Measurements from ENCODE around the gene IL1RAP.

IL1RAP gene

GRCh38 chr3:190617185-190617584 lies 103.3 kb downstream of the IL1RAP start:
- Histone ChIP-seq H3K4me3 (ENCODE audit: low read length in 2 of 2) (no peak overlapping the region), H3K9ac (ENCODE audit: low read depth in 1 of 2, low read length in 2 of 2) (no peak overlapping the region), H3K9me3 (ENCODE audit: control insufficient read depth in 2 of 2, low read length in 2 of 2) (no peaks in the 10 kb centered on the region), H3K27ac (ENCODE audit: low read depth in 2 of 2, low read length in 2 of 2) (no peak overlapping the region), H3K36me3 (ENCODE audit: control insufficient read depth in 2 of 2, insufficient read depth in 2 of 2, low read length in 2 of 2) (no peaks in the 10 kb centered on the region), H3K4me1 (ENCODE audit: control insufficient read depth in 2 of 2, insufficient read depth in 2 of 2, low read length in 2 of 2) (no peaks in the 10 kb centered on the region), H3K27me3 (ENCODE audit: control insufficient read depth in 2 of 2, insufficient read depth in 2 of 2, low read length in 2 of 2) (no peaks in the 10 kb centered on the region)

GRCh38 chr3:190618330-190619030 lies 104.6 kb downstream of the IL1RAP start:
- H3K9ac ChIP-seq (ENCODE audit: low read depth in 1 of 2, low read length in 2 of 2): no peak overlapping the region
- H3K27ac ChIP-seq (ENCODE audit: low read depth in 2 of 2, low read length in 2 of 2): no peak overlapping the region
- H3K36me3 ChIP-seq (ENCODE audit: control insufficient read depth in 2 of 2, insufficient read depth in 2 of 2, low read length in 2 of 2): no peaks in the 10 kb centered on the region
- H3K27me3 ChIP-seq (ENCODE audit: control insufficient read depth in 2 of 2, insufficient read depth in 2 of 2, low read length in 2 of 2): no peaks in the 10 kb centered on the region
- no peaks in the 10 kb centered on the region for H3K4me1 ChIP-seq (ENCODE audit: control insufficient read depth in 2 of 2, insufficient read depth in 2 of 2, low read length in 2 of 2)
- no peak overlapping the region for H3K4me3 ChIP-seq (ENCODE audit: low read length in 2 of 2)
- no peaks in the 10 kb centered on the region for H3K9me3 ChIP-seq (ENCODE audit: control insufficient read depth in 2 of 2, low read length in 2 of 2)

GRCh38 chr3:190619353-190619752 lies 105.5 kb downstream of the IL1RAP start:
- Histone ChIP-seq H3K36me3 (ENCODE audit: control insufficient read depth in 2 of 2, insufficient read depth in 2 of 2, low read length in 2 of 2) (no peaks in the 10 kb centered on the region), H3K4me1 (ENCODE audit: control insufficient read depth in 2 of 2, insufficient read depth in 2 of 2, low read length in 2 of 2) (no peaks in the 10 kb centered on the region), H3K4me3 (ENCODE audit: low read length in 2 of 2) (no peak overlapping the region), H3K9me3 (ENCODE audit: control insufficient read depth in 2 of 2, low read length in 2 of 2) (no peaks in the 10 kb centered on the region), H3K9ac (ENCODE audit: low read depth in 1 of 2, low read length in 2 of 2) (no peak overlapping the region), H3K27me3 (ENCODE audit: control insufficient read depth in 2 of 2, insufficient read depth in 2 of 2, low read length in 2 of 2) (no peaks in the 10 kb centered on the region), H3K27ac (ENCODE audit: low read depth in 2 of 2, low read length in 2 of 2) (no peak overlapping the region)

- no peaks in the 10 kb centered on the region for H3K36me3 ChIP-seq (ENCODE audit: control insufficient read depth in 2 of 2, insufficient read depth in 2 of 2, low read length in 2 of 2)
- no peaks in the 10 kb centered on the region for H3K9me3 ChIP-seq (ENCODE audit: control insufficient read depth in 2 of 2, low read length in 2 of 2)
- H3K4me1 ChIP-seq (ENCODE audit: control insufficient read depth in 2 of 2, insufficient read depth in 2 of 2, low read length in 2 of 2): no peaks in the 10 kb centered on the region
- no peak overlapping the region for H3K4me3 ChIP-seq (ENCODE audit: low read length in 2 of 2)
- H3K27me3 ChIP-seq (ENCODE audit: control insufficient read depth in 2 of 2, insufficient read depth in 2 of 2, low read length in 2 of 2): no peaks in the 10 kb centered on the region
- H3K27ac ChIP-seq (ENCODE audit: low read depth in 2 of 2, low read length in 2 of 2): no peak overlapping the region
- no peak overlapping the region for H3K9ac ChIP-seq (ENCODE audit: low read depth in 1 of 2, low read length in 2 of 2)
These were observed 105.9 kb downstream of the IL1RAP start for GRCh38 chr3:190619761-190620160.

GRCh38 chr3:190620886-190621608 lies 107.2 kb downstream of the IL1RAP start:
- H3K36me3 ChIP-seq (ENCODE audit: control insufficient read depth in 2 of 2, insufficient read depth in 2 of 2, low read length in 2 of 2): peaks cover 0 to 5% of the 10 kb centered on the region in 2 donors

GRCh38 chr3:190621927-190622326 lies 108.0 kb downstream of the IL1RAP start:
- Histone ChIP-seq H3K9me3 (ENCODE audit: control insufficient read depth in 2 of 2, low read length in 2 of 2) (no peaks in the 10 kb centered on the region), H3K27ac (ENCODE audit: low read depth in 2 of 2, low read length in 2 of 2) (no peak overlapping the region), H3K36me3 (ENCODE audit: control insufficient read depth in 2 of 2, insufficient read depth in 2 of 2, low read length in 2 of 2) (peaks cover 0 to 5% of the 10 kb centered on the region in 2 donors), H3K4me1 (ENCODE audit: control insufficient read depth in 2 of 2, insufficient read depth in 2 of 2, low read length in 2 of 2) (no peaks in the 10 kb centered on the region), H3K27me3 (ENCODE audit: control insufficient read depth in 2 of 2, insufficient read depth in 2 of 2, low read length in 2 of 2) (no peaks in the 10 kb centered on the region), H3K4me3 (ENCODE audit: low read length in 2 of 2) (no peak overlapping the region), H3K9ac (ENCODE audit: low read depth in 1 of 2, low read length in 2 of 2) (no peak overlapping the region)

More at GRCh38 chr3:190620886-190621608, 107.2 kb downstream of the IL1RAP start:
- no peaks in the 10 kb centered on the region for H3K9me3 ChIP-seq (ENCODE audit: control insufficient read depth in 2 of 2, low read length in 2 of 2)
- no peak overlapping the region for H3K27ac ChIP-seq (ENCODE audit: low read depth in 2 of 2, low read length in 2 of 2)
- H3K27me3 ChIP-seq (ENCODE audit: control insufficient read depth in 2 of 2, insufficient read depth in 2 of 2, low read length in 2 of 2): no peaks in the 10 kb centered on the region
- H3K4me1 ChIP-seq (ENCODE audit: control insufficient read depth in 2 of 2, insufficient read depth in 2 of 2, low read length in 2 of 2): no peaks in the 10 kb centered on the region
- no peak overlapping the region for H3K9ac ChIP-seq (ENCODE audit: low read depth in 1 of 2, low read length in 2 of 2)
- H3K4me3 ChIP-seq (ENCODE audit: low read length in 2 of 2): no peak overlapping the region

- H3K4me3 ChIP-seq (ENCODE audit: low read length in 2 of 2): no peak overlapping the region
- no peaks in the 10 kb centered on the region for H3K9me3 ChIP-seq (ENCODE audit: control insufficient read depth in 2 of 2, low read length in 2 of 2)
- H3K27me3 ChIP-seq (ENCODE audit: control insufficient read depth in 2 of 2, insufficient read depth in 2 of 2, low read length in 2 of 2): no peaks in the 10 kb centered on the region
- H3K9ac ChIP-seq (ENCODE audit: low read depth in 1 of 2, low read length in 2 of 2): no peak overlapping the region
- H3K4me1 ChIP-seq (ENCODE audit: control insufficient read depth in 2 of 2, insufficient read depth in 2 of 2, low read length in 2 of 2): no peaks in the 10 kb centered on the region
- peaks cover 2 to 5% of the 10 kb centered on the region in 2 donors for H3K36me3 ChIP-seq (ENCODE audit: control insufficient read depth in 2 of 2, insufficient read depth in 2 of 2, low read length in 2 of 2)
- H3K27ac ChIP-seq (ENCODE audit: low read depth in 2 of 2, low read length in 2 of 2): no peak overlapping the region
These were observed 110.4 kb downstream of the IL1RAP start for GRCh38 chr3:190624282-190624681.

GRCh38 chr3:190626951-190627620 lies 113.2 kb downstream of the IL1RAP start:
- Histone ChIP-seq H3K36me3 (ENCODE audit: control insufficient read depth in 2 of 2, insufficient read depth in 2 of 2, low read length in 2 of 2) (peaks cover 2 to 5% of the 10 kb centered on the region in 2 donors), H3K4me1 (ENCODE audit: control insufficient read depth in 2 of 2, insufficient read depth in 2 of 2, low read length in 2 of 2) (no peaks in the 10 kb centered on the region), H3K4me3 (ENCODE audit: low read length in 2 of 2) (no peak overlapping the region), H3K27me3 (ENCODE audit: control insufficient read depth in 2 of 2, insufficient read depth in 2 of 2, low read length in 2 of 2) (no peaks in the 10 kb centered on the region), H3K9me3 (ENCODE audit: control insufficient read depth in 2 of 2, low read length in 2 of 2) (no peaks in the 10 kb centered on the region), H3K27ac (ENCODE audit: low read depth in 2 of 2, low read length in 2 of 2) (no peak overlapping the region), H3K9ac (ENCODE audit: low read depth in 1 of 2, low read length in 2 of 2) (no peak overlapping the region)

- Histone ChIP-seq H3K4me1 (ENCODE audit: control insufficient read depth in 2 of 2, insufficient read depth in 2 of 2, low read length in 2 of 2) (no peaks in the 10 kb centered on the region), H3K9ac (ENCODE audit: low read depth in 1 of 2, low read length in 2 of 2) (no peak overlapping the region), H3K4me3 (ENCODE audit: low read length in 2 of 2) (no peak overlapping the region), H3K27ac (ENCODE audit: low read depth in 2 of 2, low read length in 2 of 2) (no peak overlapping the region), H3K36me3 (ENCODE audit: control insufficient read depth in 2 of 2, insufficient read depth in 2 of 2, low read length in 2 of 2) (peaks cover 2 to 5% of the 10 kb centered on the region in 2 donors), H3K27me3 (ENCODE audit: control insufficient read depth in 2 of 2, insufficient read depth in 2 of 2, low read length in 2 of 2) (no peaks in the 10 kb centered on the region), H3K9me3 (ENCODE audit: control insufficient read depth in 2 of 2, low read length in 2 of 2) (no peaks in the 10 kb centered on the region)
These were observed 115.2 kb downstream of the IL1RAP start for GRCh38 chr3:190629088-190629487.

GRCh38 chr3:190631295-190631694 lies 117.4 kb downstream of the IL1RAP start:
- Histone ChIP-seq H3K27ac (ENCODE audit: low read depth in 2 of 2, low read length in 2 of 2) (no peak overlapping the region), H3K27me3 (ENCODE audit: control insufficient read depth in 2 of 2, insufficient read depth in 2 of 2, low read length in 2 of 2) (no peaks in the 10 kb centered on the region)

More at GRCh38 chr3:190631295-190631694, 117.4 kb downstream of the IL1RAP start:
- H3K9me3 ChIP-seq (ENCODE audit: control insufficient read depth in 2 of 2, low read length in 2 of 2): no peaks in the 10 kb centered on the region
- H3K36me3 ChIP-seq (ENCODE audit: control insufficient read depth in 2 of 2, insufficient read depth in 2 of 2, low read length in 2 of 2): peaks cover 0 to 2% of the 10 kb centered on the region in 2 donors
- no peak overlapping the region for H3K9ac ChIP-seq (ENCODE audit: low read depth in 1 of 2, low read length in 2 of 2)
- no peaks in the 10 kb centered on the region for H3K4me1 ChIP-seq (ENCODE audit: control insufficient read depth in 2 of 2, insufficient read depth in 2 of 2, low read length in 2 of 2)
- no peak overlapping the region for H3K4me3 ChIP-seq (ENCODE audit: low read length in 2 of 2)

All from mucosa of rectum (tissue), 2 donors.